NOMO-1 treated with dmso at 0.1 percent for 144 hours (cell line): Measurements from ENCODE around the gene USP25.

Experiments
- DNase-seq: peaks from one replicate; lab custom pipeline; 2025; ENCODE audit not compliant: unreplicated experiment; lab: John Stamatoyannopoulos, UW

The USP25 gene

GRCh38 chr21:15729674-15730483, at the start of gene USP25:
Gene USP25 (plus strand): TSS chr21:15729982. CDS start chr21:15730394, 412 bp downstream.
- peak; percentile 77 for DNase-seq

- DNase-seq = peak; percentile 84
These were observed 47.4 kb upstream of the USP25 start for GRCh38 chr21:15682186-15682895.

GRCh38 chr21:15682977-15683376, 46.8 kb upstream of the USP25 start:
- peak; percentile 15 for DNase-seq

GRCh38 chr21:15686506-15686905, 43.3 kb upstream of the USP25 start:
- DNase-seq = peak; percentile 60

- DNase-seq = no peak
These were observed 42.6 kb upstream of the USP25 start for GRCh38 chr21:15687208-15687607.

GRCh38 chr21:15688016-15688415, 41.8 kb upstream of the USP25 start:
- DNase-seq = no peak

GRCh38 chr21:15688809-15689208, 41.0 kb upstream of the USP25 start:
- DNase-seq = peak; percentile 69

- no peak for DNase-seq
These were observed 37.1 kb upstream of the USP25 start for GRCh38 chr21:15692711-15693110.

- DNase-seq = no peak
These were observed 34.5 kb upstream of the USP25 start for GRCh38 chr21:15695241-15695640.

GRCh38 chr21:15701830-15702229, 28.0 kb upstream of the USP25 start:
- DNase-seq = no peak

- no peak for DNase-seq
These were observed 25.9 kb upstream of the USP25 start for GRCh38 chr21:15703932-15704331.

GRCh38 chr21:15706696-15707095, 23.1 kb upstream of the USP25 start:
- DNase-seq = no peak

- no peak for DNase-seq
These were observed 16.4 kb upstream of the USP25 start for GRCh38 chr21:15713412-15713811.

GRCh38 chr21:15718711-15719110, 11.1 kb upstream of the USP25 start:
- no peak for DNase-seq

- no peak for DNase-seq
These were observed 9.8 kb upstream of the USP25 start for GRCh38 chr21:15719976-15720375.

GRCh38 chr21:15722591-15723324, 7.0 kb upstream of the USP25 start:
- no peak for DNase-seq

GRCh38 chr21:15725949-15726348, 3.8 kb upstream of the USP25 start:
- no peak for DNase-seq

GRCh38 chr21:15728046-15728445, 1.7 kb upstream of the USP25 start:
- DNase-seq = no peak

- no peak for DNase-seq
These were observed 472 bp upstream of the USP25 start for GRCh38 chr21:15729346-15729673.

- no peak for DNase-seq
These were observed 881 bp downstream of the USP25 start for GRCh38 chr21:15730484-15731242.

- DNase-seq = no peak
These were observed 1.4 kb downstream of the USP25 start for GRCh38 chr21:15731243-15731613.
